WTC11 (cell line): ENCODE results near the gene RPS16. TPM values are rescaled to one million over a fixed set of nuclear protein-coding genes. Genes with fewer than 3 reads are reported as not detected.

ENCODE experiments used
- ATAC-seq: fragments of 200-7000 bp; cut with Tn5 transposase; 2 replicates; pipeline ENCODE4 v1.10.0; 2021; ENCODE audit warnings: mild to moderate bottlenecking, moderate library complexity
- CTCF ChIA-PET: fragments of 300-600 bp; sonication (Branson Sonifier 250); formaldehyde crosslinking; loops from one replicate; lab custom pipeline; 2021; ENCODE audit warnings: antibody characterized with exemption; lab: Charles Lee
- POLR2A ChIA-PET: fragments of 350-600 bp; sonication (Branson Sonifier 250); formaldehyde crosslinking; loops from one replicate; lab custom pipeline; 2021; ENCODE audit warnings: antibody characterized with exemption; lab: Charles Lee
- DNase-seq: peaks from one replicate; pipeline ENCODE4 v3.0.0; 2021; ENCODE audit warnings: low spot score
- H3K27ac Mint-ChIP-seq: 2 replicates; pipeline ENCODE4 v1.8.0; 2021; ENCODE audit warnings: mixed read lengths
- H3K27me3 Mint-ChIP-seq: 2 replicates; pipeline ENCODE4 v1.8.0; 2021; ENCODE audit warnings: low read depth, mild to moderate bottlenecking, moderate library complexity, mixed read lengths
- H3K36me3 Mint-ChIP-seq: 2 replicates; pipeline ENCODE4 v1.8.0; 2021; ENCODE audit warnings: mixed read lengths
- H3K4me1 Mint-ChIP-seq: 2 replicates; pipeline ENCODE4 v1.8.0; 2022; ENCODE audit warnings: mixed read lengths
- H3K4me3 Mint-ChIP-seq: 2 replicates; pipeline ENCODE4 v1.8.0; 2021; ENCODE audit warnings: mild to moderate bottlenecking, moderate library complexity, mixed read lengths
- H3K9me3 Mint-ChIP-seq: 2 replicates; pipeline ENCODE4 v1.8.0; 2021; ENCODE audit warnings: mixed read lengths
- ESRRA ChIP-seq: sonication (generic); formaldehyde crosslinking; IDR thresholded peaks from 2 replicates; pipeline ENCODE4 v1.8.1; 2022; ENCODE audit warnings: mild to moderate bottlenecking, missing genetic modification reagents, borderline replicate concordance
- FOXJ3 ChIP-seq: sonication (generic); formaldehyde crosslinking; IDR thresholded peaks from 2 replicates; pipeline ENCODE4 v1.9.0; 2021; ENCODE audit warnings: missing genetic modification reagents, mild to moderate bottlenecking, borderline replicate concordance
- GRHL2 ChIP-seq: fragments of 250-450 bp; sonication (Bioruptor Pico); IDR thresholded peaks from 2 replicates; pipeline ENCODE4 v1.8.0; 2022; ENCODE audit warnings: mild to moderate bottlenecking, moderate library complexity; ENCODE audit not compliant: insufficient replicate concordance, severe bottlenecking
- GTF2I ChIP-seq: fragments of 250-450 bp; sonication (Bioruptor Pico); conservative IDR thresholded peaks from 2 replicates; pipeline ENCODE4 v1.4.0; 2021; ENCODE audit warnings: mild to moderate bottlenecking
- NFATC4 ChIP-seq: fragments of 250-450 bp; sonication (Bioruptor Pico); IDR thresholded peaks from 2 replicates; pipeline ENCODE4 v1.9.0; 2021; ENCODE audit warnings: mild to moderate bottlenecking
- NR2C2 ChIP-seq: sonication (generic); formaldehyde crosslinking; IDR thresholded peaks from 2 replicates; pipeline ENCODE4 v1.8.0; 2022; ENCODE audit warnings: mild to moderate bottlenecking, missing genetic modification reagents
- RELA ChIP-seq: sonication (generic); formaldehyde crosslinking; IDR thresholded peaks from 2 replicates; pipeline ENCODE4 v1.8.1; 2022; ENCODE audit warnings: missing genetic modification reagents, mild to moderate bottlenecking, borderline replicate concordance
- SMAD3 ChIP-seq: sonication (generic); formaldehyde crosslinking; IDR thresholded peaks from 2 replicates; pipeline ENCODE4 v1.8.0; 2022; ENCODE audit warnings: missing genetic modification reagents, mild to moderate bottlenecking, borderline replicate concordance
- SMAD4 ChIP-seq: sonication (generic); formaldehyde crosslinking; IDR thresholded peaks from 2 replicates; pipeline ENCODE4 v1.8.0; 2022; ENCODE audit warnings: mild to moderate bottlenecking, missing genetic modification reagents
- SP1 ChIP-seq: sonication (generic); formaldehyde crosslinking; conservative IDR thresholded peaks from 2 replicates; pipeline ENCODE4 v1.8.1; 2022; ENCODE audit warnings: missing genetic modification reagents
- TCF7 ChIP-seq: sonication (generic); formaldehyde crosslinking; IDR thresholded peaks from 2 replicates; pipeline ENCODE4 v1.8.0; 2022; ENCODE audit warnings: mild to moderate bottlenecking, low read depth, missing genetic modification reagents, moderate library complexity
- ZNF263 ChIP-seq: sonication (generic); formaldehyde crosslinking; IDR thresholded peaks from 2 replicates; pipeline ENCODE4 v1.8.1; 2022; ENCODE audit warnings: low read depth, mild to moderate bottlenecking, moderate library complexity, missing genetic modification reagents
- ZNF317 ChIP-seq: sonication (generic); formaldehyde crosslinking; IDR thresholded peaks from 2 replicates; pipeline ENCODE4 v1.8.1; 2023; ENCODE audit warnings: low read depth, mild to moderate bottlenecking, moderate library complexity, missing genetic modification reagents, borderline replicate concordance
- total RNA-seq: library from RNA; stranded (reverse); gene quantifications from 3 replicates; pipeline ENCODE4 v1.2.3, GENCODE V29; 2021
- TF ChIP-seq, protein P1 (sequence below): sonication (generic); formaldehyde crosslinking; IDR thresholded peaks from 2 replicates; pipeline ENCODE4 v1.8.1; 2022; ENCODE audit warnings: low read depth, missing genetic modification reagents, borderline replicate concordance
- TF ChIP-seq, protein P2 (sequence below): sonication (generic); formaldehyde crosslinking; IDR thresholded peaks from 2 replicates; pipeline ENCODE4 v1.8.0; 2022; ENCODE audit warnings: mild to moderate bottlenecking, missing genetic modification reagents
- TF ChIP-seq, protein P3 (sequence below): fragments of 250-450 bp; sonication (Bioruptor Pico); IDR thresholded peaks from 2 replicates; pipeline ENCODE4 v1.8.0; 2021; ENCODE audit warnings: mild to moderate bottlenecking
- TF ChIP-seq, protein P4 (sequence below): sonication (generic); formaldehyde crosslinking; conservative IDR thresholded peaks from 2 replicates; pipeline ENCODE4 v1.8.1; 2022; ENCODE audit warnings: mild to moderate bottlenecking, missing genetic modification reagents
- TF ChIP-seq, protein P5 (sequence below): sonication (generic); formaldehyde crosslinking; IDR thresholded peaks from 2 replicates; pipeline ENCODE4 v1.8.1; 2023; ENCODE audit warnings: mild to moderate bottlenecking, missing genetic modification reagents, borderline replicate concordance
- TF ChIP-seq, protein P6 (sequence below): sonication (generic); formaldehyde crosslinking; IDR thresholded peaks from 2 replicates; pipeline ENCODE4 v1.8.1; 2022; ENCODE audit warnings: mild to moderate bottlenecking, missing genetic modification reagents, moderate library complexity, borderline replicate concordance
- TF ChIP-seq, protein P7 (sequence below): sonication (generic); formaldehyde crosslinking; IDR thresholded peaks from 2 replicates; pipeline ENCODE4 v1.8.1; 2022; ENCODE audit warnings: missing genetic modification reagents, borderline replicate concordance
- TF ChIP-seq, protein P8 (sequence below): sonication (generic); formaldehyde crosslinking; IDR thresholded peaks from 2 replicates; pipeline ENCODE4 v1.8.0; 2022; ENCODE audit warnings: mild to moderate bottlenecking, missing genetic modification reagents
- TF ChIP-seq, protein P9 (sequence below): sonication (generic); formaldehyde crosslinking; IDR thresholded peaks from 2 replicates; pipeline ENCODE4 v1.8.1; 2023; ENCODE audit warnings: mild to moderate bottlenecking, missing genetic modification reagents, moderate library complexity

Gene RPS16
- total RNA-seq, 1 experiment from 2014 or later = 2,962 TPM

DNA sequence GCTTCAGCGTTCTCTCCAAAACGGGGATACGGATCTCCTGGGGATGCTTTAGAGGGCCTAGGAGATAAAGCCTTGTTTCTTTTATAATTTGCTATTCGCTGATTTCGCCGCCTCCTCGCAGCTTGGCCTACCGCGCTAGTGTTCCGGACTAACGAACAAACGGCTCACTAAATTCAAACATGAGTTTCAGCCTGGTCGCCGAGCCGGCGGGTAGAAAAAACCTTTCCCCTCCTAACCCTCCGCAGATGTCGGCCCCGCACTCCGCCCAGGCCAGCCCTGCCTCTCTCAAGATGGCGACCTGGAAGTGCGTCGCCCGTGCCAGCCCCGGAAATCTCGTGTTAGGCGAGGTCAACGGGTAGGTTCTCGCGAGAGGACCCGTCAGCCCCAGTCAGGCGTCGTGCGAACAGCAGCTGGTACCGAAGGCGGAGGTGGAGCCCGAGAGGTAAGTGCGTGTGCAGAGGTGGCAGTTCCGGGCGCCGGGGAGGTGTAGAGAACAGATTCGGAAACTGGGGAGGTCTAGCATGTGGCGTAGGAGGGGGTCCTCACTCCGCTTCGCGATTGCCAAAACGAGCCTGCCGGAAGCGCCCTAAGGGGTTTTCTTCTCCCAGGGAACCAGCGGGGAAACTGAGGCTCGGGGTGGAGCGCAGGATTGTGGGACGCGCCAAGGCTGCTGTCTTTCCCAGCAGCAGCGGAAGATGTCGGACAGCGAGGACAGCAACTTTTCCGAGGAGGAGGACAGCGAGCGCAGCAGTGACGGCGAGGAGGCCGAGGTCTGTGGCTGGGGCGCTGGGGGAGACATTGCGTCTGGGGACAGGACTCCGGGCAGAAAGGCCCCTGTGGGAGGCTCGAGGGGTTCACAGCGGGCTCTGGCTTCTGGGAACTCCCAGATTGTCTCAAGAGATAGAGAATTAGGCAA is 9.7 kb upstream of the RPS16 start, which contains the start of gene SUPT5H:
TSS of gene SUPT5H (plus strand) at position 387 of the 916 bp plus-strand sequence. CDS start at position 696, 309 bp downstream.
- DNase-seq (peak; percentile 97), ATAC-seq (peak; percentile 98)
- Mint-ChIP-seq H3K27me3 (0 out of 2 replicates have a peak, but pooled peaks cover 2% of the 10 kb centered on the region), H3K36me3 (peaks cover 32% of the 10 kb centered on the region; the same call in 1 of the 2 replicates), H3K9me3 (no peaks in the 10 kb centered on the region), H3K4me3 (peak within 1 kb of the TSS; percentile 100), H3K4me1 (peaks cover 19% of the 10 kb centered on the region), H3K27ac (peak within 1 kb of the TSS; percentile 98)
- ChIA-PET CTCF (interaction anchor here (0.6 to 1.5 kb wide), 6 partner anchors 9 to 53 kb away, joined by 3 to 9 read pairs (median 4); partner anchors contain the start of genes DLL3 and RPS16), POLR2A (interaction anchor here (0.6 to 2.5 kb wide), 7 partner anchors 10 to 464 kb away, joined by 3 to 47 read pairs (median 3); partner anchors contain the start of genes RPS16 and TIMM50)
- TF ChIP-seq ESRRA (CRISPR knock-in tag) (no peak), SMAD3 (CRISPR knock-in tag) (0 out of 2 replicates have a peak, but pooled peaks have one; percentile 48), NR2C2 (peak; percentile 77), GTF2I (CRISPR knock-in tag) (no peak), GRHL2 (CRISPR knock-in tag) (no peak), SMAD4 (CRISPR knock-in tag) (no peak), ZNF263 (CRISPR knock-in tag) (no peak), NFATC4 (CRISPR knock-in tag) (no peak), FOXJ3 (CRISPR knock-in tag) (no peak), TCF7 (CRISPR knock-in tag) (no peak), RELA (peak; percentile 43; the same call in 1 of the 2 replicates), SP1 (CRISPR knock-in tag) (peak; percentile 73), ZNF317 (CRISPR knock-in tag) (peak; percentile 39; the same call in 1 of the 2 replicates)
- TF ChIP-seq, protein P1, sequence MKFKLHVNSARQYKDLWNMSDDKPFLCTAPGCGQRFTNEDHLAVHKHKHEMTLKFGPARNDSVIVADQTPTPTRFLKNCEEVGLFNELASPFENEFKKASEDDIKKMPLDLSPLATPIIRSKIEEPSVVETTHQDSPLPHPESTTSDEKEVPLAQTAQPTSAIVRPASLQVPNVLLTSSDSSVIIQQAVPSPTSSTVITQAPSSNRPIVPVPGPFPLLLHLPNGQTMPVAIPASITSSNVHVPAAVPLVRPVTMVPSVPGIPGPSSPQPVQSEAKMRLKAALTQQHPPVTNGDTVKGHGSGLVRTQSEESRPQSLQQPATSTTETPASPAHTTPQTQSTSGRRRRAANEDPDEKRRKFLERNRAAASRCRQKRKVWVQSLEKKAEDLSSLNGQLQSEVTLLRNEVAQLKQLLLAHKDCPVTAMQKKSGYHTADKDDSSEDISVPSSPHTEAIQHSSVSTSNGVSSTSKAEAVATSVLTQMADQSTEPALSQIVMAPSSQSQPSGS = no peak
- TF ChIP-seq, protein P2, sequence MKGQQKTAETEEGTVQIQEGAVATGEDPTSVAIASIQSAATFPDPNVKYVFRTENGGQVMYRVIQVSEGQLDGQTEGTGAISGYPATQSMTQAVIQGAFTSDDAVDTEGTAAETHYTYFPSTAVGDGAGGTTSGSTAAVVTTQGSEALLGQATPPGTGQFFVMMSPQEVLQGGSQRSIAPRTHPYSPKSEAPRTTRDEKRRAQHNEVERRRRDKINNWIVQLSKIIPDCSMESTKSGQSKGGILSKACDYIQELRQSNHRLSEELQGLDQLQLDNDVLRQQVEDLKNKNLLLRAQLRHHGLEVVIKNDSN = peak; percentile 48; the same call in 1 of the 2 replicates
- TF ChIP-seq, protein P3, sequence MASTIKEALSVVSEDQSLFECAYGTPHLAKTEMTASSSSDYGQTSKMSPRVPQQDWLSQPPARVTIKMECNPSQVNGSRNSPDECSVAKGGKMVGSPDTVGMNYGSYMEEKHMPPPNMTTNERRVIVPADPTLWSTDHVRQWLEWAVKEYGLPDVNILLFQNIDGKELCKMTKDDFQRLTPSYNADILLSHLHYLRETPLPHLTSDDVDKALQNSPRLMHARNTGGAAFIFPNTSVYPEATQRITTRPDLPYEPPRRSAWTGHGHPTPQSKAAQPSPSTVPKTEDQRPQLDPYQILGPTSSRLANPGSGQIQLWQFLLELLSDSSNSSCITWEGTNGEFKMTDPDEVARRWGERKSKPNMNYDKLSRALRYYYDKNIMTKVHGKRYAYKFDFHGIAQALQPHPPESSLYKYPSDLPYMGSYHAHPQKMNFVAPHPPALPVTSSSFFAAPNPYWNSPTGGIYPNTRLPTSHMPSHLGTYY (CRISPR knock-in tag) = no peak
- TF ChIP-seq, protein P4, sequence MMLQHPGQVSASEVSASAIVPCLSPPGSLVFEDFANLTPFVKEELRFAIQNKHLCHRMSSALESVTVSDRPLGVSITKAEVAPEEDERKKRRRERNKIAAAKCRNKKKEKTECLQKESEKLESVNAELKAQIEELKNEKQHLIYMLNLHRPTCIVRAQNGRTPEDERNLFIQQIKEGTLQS (CRISPR knock-in tag) = no peak
- TF ChIP-seq, protein P5, sequence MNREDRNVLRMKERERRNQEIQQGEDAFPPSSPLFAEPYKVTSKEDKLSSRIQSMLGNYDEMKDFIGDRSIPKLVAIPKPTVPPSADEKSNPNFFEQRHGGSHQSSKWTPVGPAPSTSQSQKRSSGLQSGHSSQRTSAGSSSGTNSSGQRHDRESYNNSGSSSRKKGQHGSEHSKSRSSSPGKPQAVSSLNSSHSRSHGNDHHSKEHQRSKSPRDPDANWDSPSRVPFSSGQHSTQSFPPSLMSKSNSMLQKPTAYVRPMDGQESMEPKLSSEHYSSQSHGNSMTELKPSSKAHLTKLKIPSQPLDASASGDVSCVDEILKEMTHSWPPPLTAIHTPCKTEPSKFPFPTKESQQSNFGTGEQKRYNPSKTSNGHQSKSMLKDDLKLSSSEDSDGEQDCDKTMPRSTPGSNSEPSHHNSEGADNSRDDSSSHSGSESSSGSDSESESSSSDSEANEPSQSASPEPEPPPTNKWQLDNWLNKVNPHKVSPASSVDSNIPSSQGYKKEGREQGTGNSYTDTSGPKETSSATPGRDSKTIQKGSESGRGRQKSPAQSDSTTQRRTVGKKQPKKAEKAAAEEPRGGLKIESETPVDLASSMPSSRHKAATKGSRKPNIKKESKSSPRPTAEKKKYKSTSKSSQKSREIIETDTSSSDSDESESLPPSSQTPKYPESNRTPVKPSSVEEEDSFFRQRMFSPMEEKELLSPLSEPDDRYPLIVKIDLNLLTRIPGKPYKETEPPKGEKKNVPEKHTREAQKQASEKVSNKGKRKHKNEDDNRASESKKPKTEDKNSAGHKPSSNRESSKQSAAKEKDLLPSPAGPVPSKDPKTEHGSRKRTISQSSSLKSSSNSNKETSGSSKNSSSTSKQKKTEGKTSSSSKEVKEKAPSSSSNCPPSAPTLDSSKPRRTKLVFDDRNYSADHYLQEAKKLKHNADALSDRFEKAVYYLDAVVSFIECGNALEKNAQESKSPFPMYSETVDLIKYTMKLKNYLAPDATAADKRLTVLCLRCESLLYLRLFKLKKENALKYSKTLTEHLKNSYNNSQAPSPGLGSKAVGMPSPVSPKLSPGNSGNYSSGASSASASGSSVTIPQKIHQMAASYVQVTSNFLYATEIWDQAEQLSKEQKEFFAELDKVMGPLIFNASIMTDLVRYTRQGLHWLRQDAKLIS = 0 out of 2 replicates have a peak, but pooled peaks have one; percentile 75
- TF ChIP-seq, protein P6, sequence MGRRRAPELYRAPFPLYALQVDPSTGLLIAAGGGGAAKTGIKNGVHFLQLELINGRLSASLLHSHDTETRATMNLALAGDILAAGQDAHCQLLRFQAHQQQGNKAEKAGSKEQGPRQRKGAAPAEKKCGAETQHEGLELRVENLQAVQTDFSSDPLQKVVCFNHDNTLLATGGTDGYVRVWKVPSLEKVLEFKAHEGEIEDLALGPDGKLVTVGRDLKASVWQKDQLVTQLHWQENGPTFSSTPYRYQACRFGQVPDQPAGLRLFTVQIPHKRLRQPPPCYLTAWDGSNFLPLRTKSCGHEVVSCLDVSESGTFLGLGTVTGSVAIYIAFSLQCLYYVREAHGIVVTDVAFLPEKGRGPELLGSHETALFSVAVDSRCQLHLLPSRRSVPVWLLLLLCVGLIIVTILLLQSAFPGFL (CRISPR knock-in tag) = no peak
- TF ChIP-seq, protein P7, sequence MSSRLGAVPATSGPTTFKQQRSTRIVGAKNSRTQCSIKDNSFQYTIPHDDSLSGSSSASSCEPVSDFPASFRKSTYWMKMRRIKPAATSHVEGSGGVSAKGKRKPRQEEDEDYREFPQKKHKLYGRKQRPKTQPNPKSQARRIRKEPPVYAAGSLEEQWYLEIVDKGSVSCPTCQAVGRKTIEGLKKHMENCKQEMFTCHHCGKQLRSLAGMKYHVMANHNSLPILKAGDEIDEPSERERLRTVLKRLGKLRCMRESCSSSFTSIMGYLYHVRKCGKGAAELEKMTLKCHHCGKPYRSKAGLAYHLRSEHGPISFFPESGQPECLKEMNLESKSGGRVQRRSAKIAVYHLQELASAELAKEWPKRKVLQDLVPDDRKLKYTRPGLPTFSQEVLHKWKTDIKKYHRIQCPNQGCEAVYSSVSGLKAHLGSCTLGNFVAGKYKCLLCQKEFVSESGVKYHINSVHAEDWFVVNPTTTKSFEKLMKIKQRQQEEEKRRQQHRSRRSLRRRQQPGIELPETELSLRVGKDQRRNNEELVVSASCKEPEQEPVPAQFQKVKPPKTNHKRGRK (CRISPR knock-in tag) = no peak
- TF ChIP-seq, protein P8, sequence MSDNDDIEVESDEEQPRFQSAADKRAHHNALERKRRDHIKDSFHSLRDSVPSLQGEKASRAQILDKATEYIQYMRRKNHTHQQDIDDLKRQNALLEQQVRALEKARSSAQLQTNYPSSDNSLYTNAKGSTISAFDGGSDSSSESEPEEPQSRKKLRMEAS (CRISPR knock-in tag) = peak; percentile 96
- TF ChIP-seq, protein P9, sequence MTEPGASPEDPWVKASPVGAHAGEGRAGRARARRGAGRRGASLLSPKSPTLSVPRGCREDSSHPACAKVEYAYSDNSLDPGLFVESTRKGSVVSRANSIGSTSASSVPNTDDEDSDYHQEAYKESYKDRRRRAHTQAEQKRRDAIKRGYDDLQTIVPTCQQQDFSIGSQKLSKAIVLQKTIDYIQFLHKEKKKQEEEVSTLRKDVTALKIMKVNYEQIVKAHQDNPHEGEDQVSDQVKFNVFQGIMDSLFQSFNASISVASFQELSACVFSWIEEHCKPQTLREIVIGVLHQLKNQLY (CRISPR knock-in tag) = no peak; the same call in 1 of the 2 replicates
